ENCODE measurements around the gene SLC30A7. TPM values are rescaled to one million over a fixed set of nuclear protein-coding genes. Genes with fewer than 3 reads are reported as not detected.

Gene SLC30A7, protein sequence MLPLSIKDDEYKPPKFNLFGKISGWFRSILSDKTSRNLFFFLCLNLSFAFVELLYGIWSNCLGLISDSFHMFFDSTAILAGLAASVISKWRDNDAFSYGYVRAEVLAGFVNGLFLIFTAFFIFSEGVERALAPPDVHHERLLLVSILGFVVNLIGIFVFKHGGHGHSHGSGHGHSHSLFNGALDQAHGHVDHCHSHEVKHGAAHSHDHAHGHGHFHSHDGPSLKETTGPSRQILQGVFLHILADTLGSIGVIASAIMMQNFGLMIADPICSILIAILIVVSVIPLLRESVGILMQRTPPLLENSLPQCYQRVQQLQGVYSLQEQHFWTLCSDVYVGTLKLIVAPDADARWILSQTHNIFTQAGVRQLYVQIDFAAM
- total RNA-seq (2022; extraction: Qiagen RNA extraction) = 7.9 to 10.1 TPM (median 9.4 TPM) in 5 replicates

GRCh38 chr1:100895540-100896480 is at the start of gene SLC30A7:
Gene SLC30A7 (plus strand): TSS chr1:100896090. CDS start chr1:100896263, 173 bp downstream.

GRCh38 chr1:100894603-100895539 is 1.0 kb upstream of the SLC30A7 start, which contains the start of gene EXTL2:
Gene EXTL2 (minus strand): TSS chr1:100894842. CDS start chr1:100888757, 6,085 bp downstream.

DNA sequence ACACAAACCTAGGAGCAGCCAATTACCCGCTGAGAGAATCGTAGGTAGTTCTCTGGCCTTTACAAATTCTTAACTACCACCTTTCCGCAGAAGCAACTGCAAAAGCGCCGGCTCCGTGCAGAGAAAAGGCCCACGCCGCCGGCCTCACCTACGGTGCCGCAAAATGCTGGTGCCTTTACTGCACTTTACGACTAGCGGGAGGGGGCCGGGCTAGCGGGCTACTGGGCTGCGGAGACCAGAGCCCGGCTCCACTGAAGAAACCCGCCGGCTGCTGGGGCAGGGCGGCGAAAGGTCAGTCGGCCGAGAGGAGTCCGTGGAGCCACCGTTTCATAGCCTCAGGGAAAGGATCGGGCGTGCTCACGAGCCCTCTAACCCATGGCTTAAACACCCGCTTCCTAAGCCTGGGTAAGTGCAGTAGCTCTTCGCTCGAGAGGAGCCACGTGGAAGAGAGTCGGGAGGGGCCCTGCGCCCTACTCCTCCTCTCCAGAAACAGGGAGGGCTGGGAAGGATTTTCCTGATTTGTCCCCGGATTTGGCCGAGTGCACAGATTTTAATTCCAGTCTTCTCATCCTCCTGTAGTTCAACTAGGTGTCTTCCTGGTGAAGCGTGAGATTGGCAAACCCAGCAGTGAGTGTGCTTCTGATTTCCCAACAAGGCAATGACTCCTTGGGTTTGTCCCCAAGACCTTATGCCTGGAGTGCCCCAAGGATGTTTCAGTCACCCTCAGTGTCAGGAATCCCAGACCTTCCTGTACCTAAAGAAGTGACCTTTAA is 130.0 kb downstream of the SLC30A7 start, which contains the start of gene DPH5:
Gene DPH5, minus strand, starts transcription at position 128 of the 773 bp plus-strand sequence. CDS start 341 bp downstream, outside the sequence.

Other genes with a start within 250 kb of the SLC30A7 start
- gene VCAM1, start 176.3 kb upstream of the SLC30A7 start, total RNA-seq (2022; extraction: Qiagen RNA extraction) = 0.02 to 0.08 TPM (median 0.05 TPM) in 5 replicates
- 7.6 to 9.7 TPM (median 8.5 TPM) in 5 replicates for gene EXTL2, start 1.2 kb upstream of the SLC30A7 start, total RNA-seq (2022; extraction: Qiagen RNA extraction)
- gene DPH5, start 129.7 kb downstream of the SLC30A7 start, total RNA-seq (2022; extraction: Qiagen RNA extraction) = 29.7 to 34.4 TPM (median 31.4 TPM) in 5 replicates

Data from A549 treated with CORT108297 at 1 μM for 4 hours (cell line).